ENCODE measurements around the gene MOSPD2. TPM values are rescaled to one million over a fixed set of nuclear protein-coding genes. Genes with fewer than 3 reads are reported as not detected.

The MOSPD2 gene
- total RNA-seq, 1 experiment from 2014 or later = 11.6 TPM

GRCh38 chrX:14934423-14934822, 61.2 kb downstream of the MOSPD2 start:
- no peaks in the 10 kb centered on the region for H3K79me2 ChIP-seq (ENCODE audit: low read length)
- H3K27me3 ChIP-seq (ENCODE audit: low read length) = no peaks in the 10 kb centered on the region
- H3F3A ChIP-seq (ENCODE audit: low read length, unreplicated experiment) = no peaks in the 10 kb centered on the region
- DNase-seq = no peak
- no TSS peak for BruUV-seq (replicated peaks)
- H3K9ac ChIP-seq (ENCODE audit: low read length) = no peak overlapping the region
- TF ChIP-seq EZH2phosphoT487 (IDR thresholded peaks at IDR 0.05; ENCODE audit: borderline replicate concordance, low read length) (no peak), EZH2 (IDR thresholded peaks at IDR 0.05; ENCODE audit: low read length, unreplicated experiment) (no peak)
- TF ChIP-seq, protein P1, sequence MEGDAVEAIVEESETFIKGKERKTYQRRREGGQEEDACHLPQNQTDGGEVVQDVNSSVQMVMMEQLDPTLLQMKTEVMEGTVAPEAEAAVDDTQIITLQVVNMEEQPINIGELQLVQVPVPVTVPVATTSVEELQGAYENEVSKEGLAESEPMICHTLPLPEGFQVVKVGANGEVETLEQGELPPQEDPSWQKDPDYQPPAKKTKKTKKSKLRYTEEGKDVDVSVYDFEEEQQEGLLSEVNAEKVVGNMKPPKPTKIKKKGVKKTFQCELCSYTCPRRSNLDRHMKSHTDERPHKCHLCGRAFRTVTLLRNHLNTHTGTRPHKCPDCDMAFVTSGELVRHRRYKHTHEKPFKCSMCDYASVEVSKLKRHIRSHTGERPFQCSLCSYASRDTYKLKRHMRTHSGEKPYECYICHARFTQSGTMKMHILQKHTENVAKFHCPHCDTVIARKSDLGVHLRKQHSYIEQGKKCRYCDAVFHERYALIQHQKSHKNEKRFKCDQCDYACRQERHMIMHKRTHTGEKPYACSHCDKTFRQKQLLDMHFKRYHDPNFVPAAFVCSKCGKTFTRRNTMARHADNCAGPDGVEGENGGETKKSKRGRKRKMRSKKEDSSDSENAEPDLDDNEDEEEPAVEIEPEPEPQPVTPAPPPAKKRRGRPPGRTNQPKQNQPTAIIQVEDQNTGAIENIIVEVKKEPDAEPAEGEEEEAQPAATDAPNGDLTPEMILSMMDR (conservative IDR thresholded peaks at IDR 0.05; ENCODE audit: low read depth, low read length) = no peak
- no peak overlapping the region for H3K4me3 ChIP-seq (ENCODE audit: low read length)
- intact Hi-C loops (cut with micrococcal nuclease) = no loop called here
- ATAC-seq = no peak
- H3K36me3 ChIP-seq (ENCODE audit: low read depth, low read length) = no peaks in the 10 kb centered on the region
- no peaks in the 10 kb centered on the region for H3K9me3 ChIP-seq (ENCODE audit: low read length)
- ChIA-PET POLR2A (ENCODE audit: unreplicated experiment) (no interaction called here), CTCF (no interaction called here)
- no peak overlapping the region for H3K4me2 ChIP-seq (ENCODE audit: low read length)
- no peaks in the 10 kb centered on the region for H3K9me2 ChIP-seq (replicated peaks; ENCODE audit: low read length)
- H3K27ac ChIP-seq (ENCODE audit: low read length) = no peak overlapping the region
- H2AFZ ChIP-seq (ENCODE audit: low read length) = no peak overlapping the region
- H4K20me1 ChIP-seq (ENCODE audit: low read length) = no peaks in the 10 kb centered on the region
- peaks cover 10% of the 10 kb centered on the region for H3K4me1 ChIP-seq (ENCODE audit: insufficient read depth, low read length)

DNA sequence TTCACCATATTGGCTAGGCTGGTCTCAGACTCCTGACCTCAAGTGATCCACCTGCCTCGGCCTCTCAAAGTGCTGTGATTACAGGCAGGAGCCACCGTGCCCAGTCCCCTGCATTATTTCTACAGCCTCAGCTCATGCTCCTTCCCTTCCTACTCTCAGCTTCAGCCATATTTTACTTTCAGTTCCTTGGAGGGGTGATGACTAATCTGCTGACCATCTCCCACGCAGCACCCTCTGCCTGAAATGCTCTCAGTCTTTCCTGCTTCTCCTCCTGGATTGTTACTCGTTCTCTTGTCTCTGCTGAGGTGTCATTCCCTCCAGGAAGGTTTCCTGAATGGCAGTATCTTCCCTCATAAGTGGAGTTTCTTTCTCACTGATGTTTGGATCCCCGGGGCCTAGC, 63.3 kb downstream of the MOSPD2 start:
- Histone ChIP-seq H3K27ac (ENCODE audit: low read length) (peak overlapping the region; percentile 50), H2AFZ (ENCODE audit: low read length) (peak overlapping the region; percentile 82), H3K4me3 (ENCODE audit: low read length) (no peak overlapping the region), H3K79me2 (ENCODE audit: low read length) (no peaks in the 10 kb centered on the region), H3K27me3 (ENCODE audit: low read length) (no peaks in the 10 kb centered on the region), H3K9me3 (ENCODE audit: low read length) (no peaks in the 10 kb centered on the region), H3K36me3 (ENCODE audit: low read depth, low read length) (no peaks in the 10 kb centered on the region), H4K20me1 (ENCODE audit: low read length) (no peaks in the 10 kb centered on the region), H3K9ac (ENCODE audit: low read length) (no peak overlapping the region), H3F3A (ENCODE audit: low read length, unreplicated experiment) (no peaks in the 10 kb centered on the region), H3K4me1 (ENCODE audit: insufficient read depth, low read length) (peaks cover 13% of the 10 kb centered on the region), H3K4me2 (ENCODE audit: low read length) (peak overlapping the region; percentile 62), H3K9me2 (replicated peaks; ENCODE audit: low read length) (no peaks in the 10 kb centered on the region)
- no peak for TF ChIP-seq EZH2phosphoT487 (IDR thresholded peaks at IDR 0.05; ENCODE audit: borderline replicate concordance, low read length)
- no peak for TF ChIP-seq EZH2 (IDR thresholded peaks at IDR 0.05; ENCODE audit: low read length, unreplicated experiment)
- TF ChIP-seq, protein P1 (conservative IDR thresholded peaks at IDR 0.05; ENCODE audit: low read depth, low read length) = no peak
- intact Hi-C loops (cut with micrococcal nuclease) = no loop called here
- CTCF ChIA-PET = no interaction called here
- POLR2A ChIA-PET (ENCODE audit: unreplicated experiment) = no interaction called here
- BruUV-seq (replicated peaks) = no TSS peak
- DNase-seq = peak; percentile 69
- ATAC-seq = peak; percentile 86

DNA sequence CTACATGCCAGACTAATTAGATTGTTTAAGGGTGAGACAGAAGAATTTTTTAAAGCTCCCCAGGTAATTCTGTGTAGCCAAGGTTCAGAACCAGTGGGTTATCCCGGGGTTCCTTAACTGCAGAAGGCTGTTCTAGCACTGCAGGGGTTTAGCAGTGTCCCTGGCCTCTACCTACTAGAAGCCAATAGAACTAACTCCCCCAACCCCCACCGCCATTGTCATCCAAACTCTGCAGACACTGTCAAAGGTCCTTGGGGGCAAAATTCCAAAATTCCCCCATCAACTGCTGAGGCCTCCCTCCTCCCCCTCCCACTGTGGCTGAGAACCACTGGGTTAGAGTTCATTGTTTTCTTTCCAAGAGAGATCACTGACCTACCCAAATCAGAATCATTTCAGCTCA, 66.4 kb downstream of the MOSPD2 start:
- ChIA-PET CTCF (no interaction called here), POLR2A (ENCODE audit: unreplicated experiment) (no interaction called here)
- Histone ChIP-seq H3K27me3 (ENCODE audit: low read length) (no peaks in the 10 kb centered on the region), H2AFZ (ENCODE audit: low read length) (no peak overlapping the region), H3K79me2 (ENCODE audit: low read length) (no peaks in the 10 kb centered on the region), H3K9me3 (ENCODE audit: low read length) (no peaks in the 10 kb centered on the region), H3F3A (ENCODE audit: low read length, unreplicated experiment) (no peaks in the 10 kb centered on the region), H3K9me2 (replicated peaks; ENCODE audit: low read length) (no peaks in the 10 kb centered on the region), H3K4me2 (ENCODE audit: low read length) (no peak overlapping the region), H4K20me1 (ENCODE audit: low read length) (no peaks in the 10 kb centered on the region), H3K36me3 (ENCODE audit: low read depth, low read length) (no peaks in the 10 kb centered on the region), H3K9ac (ENCODE audit: low read length) (no peak overlapping the region), H3K4me1 (ENCODE audit: insufficient read depth, low read length) (peaks cover 13% of the 10 kb centered on the region), H3K4me3 (ENCODE audit: low read length) (no peak overlapping the region), H3K27ac (ENCODE audit: low read length) (no peak overlapping the region)
- ATAC-seq (no peak), DNase-seq (no peak)
- no TSS peak for BruUV-seq (replicated peaks)
- intact Hi-C loops (cut with micrococcal nuclease) = no loop called here
- TF ChIP-seq EZH2 (IDR thresholded peaks at IDR 0.05; ENCODE audit: low read length, unreplicated experiment) (no peak), EZH2phosphoT487 (IDR thresholded peaks at IDR 0.05; ENCODE audit: borderline replicate concordance, low read length) (no peak)
- TF ChIP-seq, protein P1 (conservative IDR thresholded peaks at IDR 0.05; ENCODE audit: low read depth, low read length) = no peak

Data from PC-3 (cell line).